Measurements from ENCODE around the gene GARNL3.

Gene GARNL3

DNA sequence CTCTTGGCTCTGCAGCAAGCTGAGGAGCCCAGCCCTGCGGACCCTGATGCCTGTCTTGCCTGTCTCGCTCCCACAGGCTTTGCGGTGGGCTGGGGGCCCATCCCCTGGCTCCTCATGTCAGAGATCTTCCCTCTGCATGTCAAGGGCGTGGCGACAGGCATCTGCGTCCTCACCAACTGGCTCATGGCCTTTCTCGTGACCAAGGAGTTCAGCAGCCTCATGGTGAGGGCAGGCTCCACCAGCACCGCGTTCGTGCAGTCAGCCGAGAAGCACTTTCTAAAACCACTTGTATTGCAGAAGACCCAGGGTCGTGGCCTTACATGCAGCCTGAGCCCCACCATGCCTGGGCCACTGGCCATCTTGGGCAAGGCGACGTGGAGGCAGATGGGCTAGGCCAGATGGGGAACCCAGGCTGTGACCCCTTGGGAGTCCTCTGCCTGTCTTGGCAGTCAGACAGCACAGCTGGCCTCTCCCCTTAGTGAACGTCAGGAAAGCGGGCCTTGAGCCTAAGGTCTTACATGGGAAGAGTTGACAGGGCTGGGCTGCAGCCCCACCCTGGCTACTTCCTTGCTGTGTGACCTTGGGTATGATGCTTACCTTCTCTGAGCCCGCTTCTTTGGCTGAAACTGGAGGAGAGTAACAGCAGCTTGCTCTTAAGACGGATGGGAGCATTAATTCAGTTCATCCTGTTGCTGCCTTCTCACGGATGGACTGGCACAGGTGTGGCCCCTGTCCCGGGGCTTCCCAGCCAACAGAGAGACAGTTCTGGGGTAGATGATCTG, 141.0 kb downstream of the GARNL3 start:
- H3K4me3 ChIP-seq (ENCODE audit: low read depth, low read length): no peak overlapping the region
- TF ChIP-seq, protein P1, sequence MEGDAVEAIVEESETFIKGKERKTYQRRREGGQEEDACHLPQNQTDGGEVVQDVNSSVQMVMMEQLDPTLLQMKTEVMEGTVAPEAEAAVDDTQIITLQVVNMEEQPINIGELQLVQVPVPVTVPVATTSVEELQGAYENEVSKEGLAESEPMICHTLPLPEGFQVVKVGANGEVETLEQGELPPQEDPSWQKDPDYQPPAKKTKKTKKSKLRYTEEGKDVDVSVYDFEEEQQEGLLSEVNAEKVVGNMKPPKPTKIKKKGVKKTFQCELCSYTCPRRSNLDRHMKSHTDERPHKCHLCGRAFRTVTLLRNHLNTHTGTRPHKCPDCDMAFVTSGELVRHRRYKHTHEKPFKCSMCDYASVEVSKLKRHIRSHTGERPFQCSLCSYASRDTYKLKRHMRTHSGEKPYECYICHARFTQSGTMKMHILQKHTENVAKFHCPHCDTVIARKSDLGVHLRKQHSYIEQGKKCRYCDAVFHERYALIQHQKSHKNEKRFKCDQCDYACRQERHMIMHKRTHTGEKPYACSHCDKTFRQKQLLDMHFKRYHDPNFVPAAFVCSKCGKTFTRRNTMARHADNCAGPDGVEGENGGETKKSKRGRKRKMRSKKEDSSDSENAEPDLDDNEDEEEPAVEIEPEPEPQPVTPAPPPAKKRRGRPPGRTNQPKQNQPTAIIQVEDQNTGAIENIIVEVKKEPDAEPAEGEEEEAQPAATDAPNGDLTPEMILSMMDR (IDR thresholded peaks at IDR 0.05; ENCODE audit: insufficient read depth, low read depth, low read length, missing control alignments): no peak
- no peak for DNase-seq (ENCODE audit: low read depth)

DNA sequence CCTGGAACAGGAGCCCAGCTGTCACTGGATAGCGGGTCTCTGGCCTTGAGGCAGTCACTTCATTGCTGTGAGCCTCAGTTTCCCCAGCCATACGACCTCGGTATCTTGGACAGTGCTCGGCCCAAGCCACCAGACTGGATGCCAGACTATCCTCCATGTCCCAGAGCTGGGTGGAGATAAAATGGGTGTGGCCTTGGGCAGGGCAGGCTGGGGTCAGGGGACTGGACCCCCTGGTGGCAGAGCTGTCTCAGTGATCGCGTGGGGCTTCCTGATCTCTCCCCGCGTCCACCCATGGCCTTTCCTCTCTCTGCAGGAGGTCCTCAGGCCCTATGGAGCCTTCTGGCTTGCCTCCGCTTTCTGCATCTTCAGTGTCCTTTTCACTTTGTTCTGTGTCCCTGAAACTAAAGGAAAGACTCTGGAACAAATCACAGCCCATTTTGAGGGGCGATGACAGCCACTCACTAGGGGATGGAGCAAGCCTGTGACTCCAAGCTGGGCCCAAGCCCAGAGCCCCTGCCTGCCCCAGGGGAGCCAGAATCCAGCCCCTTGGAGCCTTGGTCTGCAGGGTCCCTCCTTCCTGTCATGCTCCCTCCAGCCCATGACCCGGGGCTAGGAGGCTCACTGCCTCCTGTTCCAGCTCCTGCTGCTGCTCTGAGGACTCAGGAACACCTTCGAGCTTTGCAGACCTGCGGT, 142.4 kb downstream of the GARNL3 start:
- H3K4me3 ChIP-seq (ENCODE audit: low read depth, low read length): no peak overlapping the region
- DNase-seq (ENCODE audit: low read depth): no peak
- TF ChIP-seq, protein P1 (IDR thresholded peaks at IDR 0.05; ENCODE audit: insufficient read depth, low read depth, low read length, missing control alignments): no peak

GRCh38 chr9:127407492-127407843, 142.9 kb downstream of the GARNL3 start:
- no peak overlapping the region for H3K4me3 ChIP-seq (ENCODE audit: low read depth, low read length)
- DNase-seq (ENCODE audit: low read depth): no peak
- TF ChIP-seq, protein P1 (IDR thresholded peaks at IDR 0.05; ENCODE audit: insufficient read depth, low read depth, low read length, missing control alignments): no peak

DNA sequence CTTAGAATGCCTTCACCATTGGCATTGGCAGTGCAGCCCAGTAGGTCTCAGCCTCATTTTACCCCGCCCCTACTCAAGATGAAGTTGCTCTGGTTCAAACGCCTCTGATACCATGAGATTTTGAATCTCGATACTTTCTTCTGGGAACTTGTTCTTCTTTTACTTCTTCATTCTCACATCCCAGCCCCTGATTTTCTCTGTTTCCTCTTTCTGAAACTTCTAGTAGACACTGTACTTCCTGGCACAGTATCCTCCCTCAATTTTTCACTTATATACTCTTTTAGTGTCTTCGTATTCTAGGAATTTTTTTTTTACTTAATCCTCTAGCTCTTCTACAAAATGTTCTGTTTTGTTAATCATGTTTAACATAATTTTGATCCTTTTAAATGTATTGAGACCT, 146.5 kb downstream of the GARNL3 start:
- H3K4me3 ChIP-seq (ENCODE audit: low read depth, low read length): no peak overlapping the region
- no peak for DNase-seq (ENCODE audit: low read depth)
- TF ChIP-seq, protein P1 (IDR thresholded peaks at IDR 0.05; ENCODE audit: insufficient read depth, low read depth, low read length, missing control alignments): no peak

DNA sequence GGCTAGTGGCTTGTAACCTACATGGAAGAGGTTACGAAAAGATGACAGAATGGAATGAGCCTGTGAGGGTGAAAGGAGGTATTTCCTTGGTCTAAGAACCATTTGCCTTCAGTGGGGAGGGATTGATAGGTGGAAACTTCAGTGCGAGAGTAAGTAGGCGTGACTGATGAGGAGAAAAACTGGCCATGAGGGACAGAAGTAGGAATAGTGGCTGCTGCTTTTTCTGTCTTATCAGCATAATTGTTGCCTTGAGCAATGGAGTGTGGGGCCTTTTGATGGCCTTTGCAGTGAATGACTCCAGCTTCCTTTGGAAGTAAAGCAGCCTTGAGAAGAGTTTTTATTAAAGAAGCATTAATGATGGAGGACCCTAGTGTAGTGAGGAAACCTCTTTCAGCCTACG, 150.6 kb downstream of the GARNL3 start:
- DNase-seq (ENCODE audit: low read depth): no peak
- no peak overlapping the region for H3K4me3 ChIP-seq (ENCODE audit: low read depth, low read length)
- TF ChIP-seq, protein P1 (IDR thresholded peaks at IDR 0.05; ENCODE audit: insufficient read depth, low read depth, low read length, missing control alignments): no peak

GRCh38 chr9:127415657-127416056, 151.1 kb downstream of the GARNL3 start:
- TF ChIP-seq, protein P1 (IDR thresholded peaks at IDR 0.05; ENCODE audit: insufficient read depth, low read depth, low read length, missing control alignments): no peak
- no peak for DNase-seq (ENCODE audit: low read depth)
- H3K4me3 ChIP-seq (ENCODE audit: low read depth, low read length): no peak overlapping the region

Measured in GM12865 (cell line).